Naive thymus-derived CD8-positive, alpha-beta T cell (primary cell): ENCODE data around the gene RAPH1. TPM values are rescaled to one million over a fixed set of nuclear protein-coding genes. Genes with fewer than 3 reads are reported as not detected.
A peak's percentile ranks its signal among the peaks of the same experiment; 100 is the strongest.
"Not testable (repeated sequence)": the region's sequence is repeated elsewhere in the genome, so short reads cannot be mapped to it uniquely, and the experiment has no call there.

ENCODE experiments used
- ATAC-seq, 2 donors: fragments of 150-1000 bp; cut with Tn5 transposase in 1 of 2; sonication (Bioruptor Pico), chemical (Tn5 transposase) in 1 of 2; 1 replicate in 1 of 2; 2 replicates in 1 of 2; pipeline ENCODE4 v1.10.0; 2021; ENCODE audit warnings: mild to moderate bottlenecking in 2 of 2, moderate library complexity in 2 of 2
- POLR2A ChIA-PET: fragments of 350-600 bp; sonication (Branson Sonifier 250); formaldehyde crosslinking; loops from one replicate; lab custom pipeline; 2021; ENCODE audit warnings: antibody characterized with exemption; lab: Charles Lee
- DNase-seq, 10 donors: peaks; one replicate each; pipeline versions ENCODE4 v3.0.0 to v3.0.0-alpha.2; 2020 to 2022
- H3K27ac Mint-ChIP-seq, 10 donors: one replicate each; pipeline ENCODE4 v1.8.0; 2020 to 2022; ENCODE audit warnings: mild to moderate bottlenecking in 10 of 10, mixed read lengths in 10 of 10, moderate library complexity in 4 of 10, inconsistent platforms in 1 of 10
- H3K27me3 Mint-ChIP-seq, 5 donors: one replicate each; pipeline ENCODE4 v1.8.0; 2021 to 2022; ENCODE audit warnings: mixed read lengths in 5 of 5
- H3K36me3 Mint-ChIP-seq, 3 donors: one replicate each; pipeline ENCODE4 v1.8.0; 2020 to 2022; ENCODE audit warnings: mixed read lengths in 3 of 3, mild to moderate bottlenecking in 2 of 3, inconsistent platforms in 1 of 3
- H3K4me1 Mint-ChIP-seq, 4 donors: one replicate each; pipeline ENCODE4 v1.8.0; 2021 to 2022; ENCODE audit warnings: mixed read lengths in 4 of 4
- H3K4me3 Mint-ChIP-seq, 10 donors: one replicate each; pipeline ENCODE4 v1.8.0; 2020 to 2022; ENCODE audit warnings: mild to moderate bottlenecking in 10 of 10, mixed read lengths in 10 of 10, moderate library complexity in 6 of 10, inconsistent platforms in 1 of 10
- H3K9me3 Mint-ChIP-seq, 9 donors: one replicate each; pipeline ENCODE4 v1.8.0; 2020 to 2022; ENCODE audit warnings: mixed read lengths in 9 of 9, mild to moderate bottlenecking in 3 of 9, inconsistent platforms in 1 of 9, moderate library complexity in 1 of 9
- polyA plus RNA-seq, 3 donors: library from polyadenylated mRNA; unstranded; fragments of 300-500 nt; fragmentation: Illumina TruSeq; gene quantifications; one replicate each; pipeline ENCODE4 v1.2.3, GENCODE V29; 2021
- total RNA-seq, 8 experiments: library from RNA in 2 of 8; stranded (reverse) in 2 of 8; gene quantifications; one replicate each; pipeline ENCODE4 v1.2.3 and lab custom pipeline; 2021 to 2026

The RAPH1 gene
- total and polyA plus RNA-seq, 5 experiments from 2014 or later, result 0.31 to 2.1 (median 1.1) TPM; not detected in 1

DNA sequence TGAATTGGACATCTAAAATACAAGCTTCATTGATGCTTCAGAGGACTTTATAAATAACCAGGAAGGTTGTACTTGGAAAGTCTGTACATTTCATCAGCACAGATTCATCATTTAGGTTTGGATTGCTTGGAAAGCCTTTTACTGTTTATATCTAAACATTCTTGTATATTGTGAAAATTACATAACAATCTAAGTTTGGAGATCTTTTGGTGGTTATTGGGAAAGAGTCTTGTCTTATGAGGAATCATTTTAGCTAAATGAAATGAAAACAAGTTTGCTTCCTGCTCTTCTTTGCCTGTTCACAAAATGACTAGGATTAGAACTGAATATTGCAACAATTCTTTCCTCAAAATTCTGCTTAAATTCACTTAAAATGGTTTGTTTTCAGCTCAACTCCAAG lies 127.6 kb downstream of the RAPH1 start:
- H3K4me1 Mint-ChIP-seq, result no peaks in the 10 kb centered on the region
- no peaks in the 10 kb centered on the region for H3K9me3 Mint-ChIP-seq
- no peak for DNase-seq
- ATAC-seq, result no peak
- peaks cover 16 to 84% (median 50%) of the 10 kb centered on the region in 3 donors for H3K36me3 Mint-ChIP-seq
- H3K27me3 Mint-ChIP-seq, result no peaks in the 10 kb centered on the region
- POLR2A ChIA-PET, result no interaction called here
- no peak overlapping the region for H3K4me3 Mint-ChIP-seq
- H3K27ac Mint-ChIP-seq, result no peak overlapping the region

DNA sequence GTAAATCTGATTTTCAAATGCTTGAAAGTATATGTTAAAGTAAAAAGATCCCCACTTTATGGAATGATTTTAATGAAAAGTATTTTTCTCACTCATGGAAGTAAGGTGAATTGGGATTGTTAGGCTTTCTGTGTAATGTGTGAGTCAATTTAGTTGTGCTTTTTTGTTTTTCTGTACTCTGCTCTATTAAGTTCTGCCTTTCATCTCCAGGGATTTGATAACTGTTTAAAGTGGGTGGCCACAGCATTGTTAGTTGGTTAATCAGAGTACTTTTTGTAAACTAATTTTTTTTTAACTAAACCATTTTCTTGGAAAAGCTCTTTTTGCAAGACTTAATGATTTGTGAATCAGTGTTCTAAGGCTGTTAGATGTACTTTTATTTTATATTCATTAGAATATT lies 130.1 kb downstream of the RAPH1 start:
- no peaks in the 10 kb centered on the region for H3K27me3 Mint-ChIP-seq
- POLR2A ChIA-PET, result no interaction called here

DNA sequence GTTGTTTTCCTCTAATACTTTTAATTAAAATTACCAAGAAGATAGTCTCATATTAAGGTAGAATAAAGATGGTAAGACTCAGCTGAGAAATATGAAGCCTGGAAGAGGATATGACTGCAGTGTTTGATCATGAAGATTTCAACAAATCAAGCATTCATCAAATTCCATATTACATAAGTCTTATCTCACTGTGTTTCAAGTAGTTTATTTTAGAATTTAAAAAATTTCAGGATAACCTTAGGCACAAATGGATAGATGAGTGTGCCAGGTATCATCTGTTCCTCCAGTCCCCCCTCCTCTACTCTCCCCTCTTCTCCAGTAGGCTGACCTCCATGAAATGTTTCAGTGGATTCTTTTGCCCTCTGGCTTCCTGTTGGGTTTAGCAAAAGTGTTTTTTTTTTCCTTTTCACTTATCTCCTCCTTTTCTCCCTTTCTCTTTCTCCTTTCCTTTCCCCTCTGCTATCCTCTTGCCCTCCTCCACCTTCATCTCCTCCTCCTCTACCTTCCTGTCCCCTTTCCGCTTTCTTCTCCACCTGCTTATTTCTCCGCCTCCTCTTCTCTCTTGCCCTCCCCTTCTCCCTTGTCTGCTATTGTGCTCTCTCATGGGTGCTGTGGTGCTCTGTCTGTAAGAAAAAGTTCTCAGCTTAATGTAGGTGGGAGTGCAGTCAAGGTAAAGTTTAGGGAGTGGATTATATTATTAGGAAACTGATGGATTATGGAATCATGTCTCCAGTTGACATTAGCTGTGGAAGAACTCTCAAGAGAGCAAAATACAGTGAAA lies 134.1 kb downstream of the RAPH1 start:
- POLR2A ChIA-PET, result no interaction called here
- peaks cover 12 to 58% (median 46%) of the 10 kb centered on the region in 3 donors for H3K36me3 Mint-ChIP-seq
- no peak overlapping the region for H3K4me3 Mint-ChIP-seq
- no peaks in the 10 kb centered on the region for H3K27me3 Mint-ChIP-seq
- peaks cover 0 to 10% (median 0%) of the 10 kb centered on the region in 9 donors for H3K9me3 Mint-ChIP-seq
- no peak for DNase-seq
- peak overlapping the region in 1 of 10 donors; percentile 71 for H3K27ac Mint-ChIP-seq
- H3K4me1 Mint-ChIP-seq, result peaks cover 0 to 5% (median 0%) of the 10 kb centered on the region in 4 donors
- ATAC-seq, result no peak

More for the DNA sequence above, 130.1 kb downstream of the RAPH1 start:
- no peak for DNase-seq
- Mint-ChIP-seq H3K9me3 (no peaks in the 10 kb centered on the region), H3K36me3 (peaks cover 11 to 75% (median 42%) of the 10 kb centered on the region in 3 donors), H3K27ac (peak overlapping the region in 1 of 10 donors; percentile 11), H3K4me3 (no peak overlapping the region), H3K4me1 (no peaks in the 10 kb centered on the region)
- no peak for ATAC-seq

DNA sequence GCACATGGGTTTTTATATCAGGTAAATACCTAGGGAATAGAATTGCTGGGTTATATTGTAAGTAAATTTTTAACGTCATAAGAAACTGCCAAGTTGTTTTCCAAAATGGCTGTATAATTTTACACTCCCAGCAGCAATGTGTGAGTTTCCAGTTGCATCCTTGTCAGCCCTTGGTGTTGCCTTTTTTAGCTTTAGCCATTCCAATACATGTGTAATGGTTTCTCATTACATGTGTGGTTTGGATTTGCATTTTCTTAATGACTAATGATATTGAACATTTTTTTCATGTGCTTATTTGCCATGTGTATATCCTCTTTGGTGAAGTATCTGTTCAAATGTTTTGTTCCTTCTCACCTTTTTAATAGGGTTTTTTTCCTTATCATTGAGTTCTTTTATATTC lies 136.1 kb downstream of the RAPH1 start:
- Mint-ChIP-seq H3K27ac (no peak overlapping the region), H3K4me1 (peaks cover 0 to 5% (median 0%) of the 10 kb centered on the region in 4 donors), H3K36me3 (peaks cover 16 to 57% (median 47%) of the 10 kb centered on the region in 3 donors), H3K27me3 (no peaks in the 10 kb centered on the region), H3K4me3 (no peak overlapping the region), H3K9me3 (peaks cover 0 to 10% (median 0%) of the 10 kb centered on the region in 9 donors)
- ATAC-seq, result no peak
- DNase-seq, result no peak
- POLR2A ChIA-PET, result no interaction called here

DNA sequence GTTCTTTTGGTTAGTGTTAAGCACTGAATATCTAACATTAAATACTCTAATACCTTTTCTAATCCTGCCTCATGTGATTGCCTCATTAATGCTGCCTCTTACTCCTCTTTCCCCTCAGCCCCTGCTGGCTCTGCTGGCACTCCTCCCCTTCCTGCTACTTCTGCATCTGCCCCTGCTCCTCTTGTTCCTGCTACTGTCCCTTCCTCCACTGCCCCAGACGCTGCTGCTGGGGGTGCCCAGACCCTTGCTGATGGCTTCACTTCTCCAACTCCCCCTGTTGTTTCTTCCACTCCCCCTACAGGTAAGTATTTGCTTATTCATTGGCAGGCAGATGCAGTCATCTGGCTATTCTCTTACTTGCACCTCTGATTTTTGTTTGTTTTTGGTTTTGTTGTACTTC lies 138.4 kb downstream of the RAPH1 start:
- Mint-ChIP-seq H3K27ac (peak overlapping the region in 2 of 10 donors; percentile 0 to 86), H3K9me3 (peaks cover 0 to 10% (median 0%) of the 10 kb centered on the region in 9 donors), H3K4me1 (peaks cover 0 to 5% (median 0%) of the 10 kb centered on the region in 4 donors), H3K27me3 (no peaks in the 10 kb centered on the region), H3K4me3 (no peak overlapping the region), H3K36me3 (peaks cover 15 to 52% (median 43%) of the 10 kb centered on the region in 3 donors)
- POLR2A ChIA-PET, result no interaction called here
- ATAC-seq (no peak), DNase-seq (no peak)

DNA sequence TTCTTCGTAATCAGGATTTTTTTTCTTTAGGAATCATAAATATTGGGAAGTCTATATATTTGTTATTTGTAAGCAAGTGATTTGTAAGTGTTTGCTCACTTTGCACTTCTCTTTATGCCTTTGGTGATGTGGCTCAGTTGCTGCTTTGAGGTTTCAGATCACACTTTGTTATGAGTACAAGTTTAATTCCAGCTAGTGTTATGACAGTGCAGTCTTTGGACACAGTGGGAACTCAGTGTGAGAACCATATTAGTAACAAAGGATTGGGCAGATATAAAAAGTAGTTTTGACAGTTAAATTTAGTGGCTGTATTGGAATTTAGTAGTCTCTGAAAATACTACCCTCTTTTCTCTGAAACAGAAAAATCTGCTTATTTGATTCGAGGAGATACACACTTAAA lies 139.2 kb downstream of the RAPH1 start:
- H3K36me3 Mint-ChIP-seq, result peaks cover 15 to 48% (median 39%) of the 10 kb centered on the region in 3 donors
- DNase-seq (no peak), ATAC-seq (no peak)
- peaks cover 0 to 10% (median 0%) of the 10 kb centered on the region in 9 donors for H3K9me3 Mint-ChIP-seq
- no peak overlapping the region for H3K4me3 Mint-ChIP-seq
- H3K27me3 Mint-ChIP-seq, result no peaks in the 10 kb centered on the region
- no peak overlapping the region for H3K27ac Mint-ChIP-seq
- H3K4me1 Mint-ChIP-seq, result peaks cover 0 to 5% (median 0%) of the 10 kb centered on the region in 4 donors
- POLR2A ChIA-PET, result no interaction called here

DNA sequence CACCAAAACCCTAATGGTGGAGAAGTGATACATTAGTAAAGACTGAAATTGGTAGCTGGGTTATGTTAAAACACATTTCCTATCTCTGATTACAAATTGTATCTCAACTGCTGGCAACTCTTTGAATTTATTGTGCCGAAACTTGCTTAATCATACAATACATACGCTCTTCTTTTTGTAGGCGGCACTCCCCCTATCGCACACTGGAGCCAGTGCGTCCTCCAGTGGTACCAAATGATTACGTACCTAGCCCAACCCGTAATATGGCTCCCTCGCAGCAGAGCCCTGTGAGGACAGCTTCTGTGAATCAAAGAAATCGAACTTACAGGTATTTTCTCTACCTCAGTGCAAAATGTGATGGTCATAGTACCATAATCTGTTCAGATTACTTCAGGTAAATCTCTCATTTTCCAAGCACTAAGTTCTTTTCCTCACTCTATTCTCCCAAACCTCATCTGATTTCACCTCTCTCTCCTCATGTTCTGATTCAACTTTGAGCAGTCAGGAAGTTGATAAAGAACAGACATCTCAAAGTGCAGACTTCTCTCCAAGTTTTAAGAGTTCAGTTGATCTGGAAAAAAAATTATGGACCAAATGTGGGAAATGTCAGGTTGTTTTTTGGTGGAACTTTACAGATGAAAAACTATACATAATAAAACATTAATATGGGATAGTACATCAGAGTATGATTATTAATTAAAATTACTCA lies 140.4 kb downstream of the RAPH1 start:
- peaks cover 0 to 5% (median 0%) of the 10 kb centered on the region in 4 donors for H3K4me1 Mint-ChIP-seq
- DNase-seq (no peak), ATAC-seq (no peak)
- peaks cover 15 to 51% (median 39%) of the 10 kb centered on the region in 3 donors for H3K36me3 Mint-ChIP-seq
- peaks cover 0 to 10% (median 0%) of the 10 kb centered on the region in 9 donors for H3K9me3 Mint-ChIP-seq
- POLR2A ChIA-PET, result interaction anchor here (0.6 kb wide), 1 partner anchor 134 kb away, joined by 5 read pairs; no protein-coding TSS in a partner anchor
- no peaks in the 10 kb centered on the region for H3K27me3 Mint-ChIP-seq
- no peak overlapping the region for H3K4me3 Mint-ChIP-seq
- peak overlapping the region in 1 of 10 donors; percentile 63 for H3K27ac Mint-ChIP-seq

DNA sequence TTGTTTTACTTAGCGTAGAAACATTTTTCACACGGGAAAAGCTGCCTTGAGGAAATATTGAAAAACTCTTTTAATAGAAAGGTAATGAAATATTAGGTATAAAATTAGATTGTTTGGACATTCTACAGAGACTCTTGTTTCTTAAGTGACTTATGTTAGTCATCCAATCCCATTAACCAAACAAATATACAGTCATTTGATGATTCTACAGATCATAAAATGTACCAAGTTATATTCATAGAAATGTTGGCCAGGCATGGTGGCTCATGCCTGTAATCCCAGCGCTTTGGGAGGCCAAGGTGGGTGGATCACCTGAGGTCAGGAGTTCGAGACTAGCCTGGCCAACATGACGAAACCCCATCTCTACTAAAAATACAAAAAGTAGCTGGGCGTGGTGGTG lies 146.9 kb downstream of the RAPH1 start:
- H3K4me3 Mint-ChIP-seq, POLR2A ChIA-PET, H3K4me1 Mint-ChIP-seq, ATAC-seq, DNase-seq, H3K27ac Mint-ChIP-seq, H3K9me3 Mint-ChIP-seq, H3K27me3 Mint-ChIP-seq: not testable (repeated sequence)
- H3K36me3 Mint-ChIP-seq, result peaks cover 0 to 37% (median 12%) of the 10 kb centered on the region in 3 donors

DNA sequence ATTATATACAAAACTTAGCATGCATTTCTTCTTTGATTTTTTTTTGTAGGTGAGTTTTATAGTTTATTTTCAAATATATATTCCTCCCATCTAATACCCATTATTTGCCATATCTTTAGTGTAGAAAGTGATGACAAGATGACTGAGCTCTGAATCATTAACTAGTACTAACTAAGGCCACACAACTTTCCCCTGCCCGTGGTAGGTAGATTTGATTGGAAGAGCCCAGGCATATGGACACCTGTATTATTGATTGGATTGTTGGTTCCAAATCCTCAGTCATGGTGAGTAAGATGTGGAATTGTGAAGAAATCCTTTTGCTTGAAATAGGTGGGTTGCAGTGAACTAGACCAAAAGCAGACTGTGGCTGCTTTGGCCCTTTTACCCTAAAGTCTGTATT lies 152.1 kb downstream of the RAPH1 start:
- no peak overlapping the region for H3K4me3 Mint-ChIP-seq
- H3K27me3 Mint-ChIP-seq, result no peaks in the 10 kb centered on the region
- H3K27ac Mint-ChIP-seq, result no peak overlapping the region
- peaks cover 0 to 7% (median 0%) of the 10 kb centered on the region in 4 donors for H3K4me1 Mint-ChIP-seq
- H3K36me3 Mint-ChIP-seq, result peaks cover 0 to 38% (median 11%) of the 10 kb centered on the region in 3 donors
- POLR2A ChIA-PET, result no interaction called here
- no peaks in the 10 kb centered on the region for H3K9me3 Mint-ChIP-seq
- no peak for ATAC-seq
- no peak for DNase-seq

DNA sequence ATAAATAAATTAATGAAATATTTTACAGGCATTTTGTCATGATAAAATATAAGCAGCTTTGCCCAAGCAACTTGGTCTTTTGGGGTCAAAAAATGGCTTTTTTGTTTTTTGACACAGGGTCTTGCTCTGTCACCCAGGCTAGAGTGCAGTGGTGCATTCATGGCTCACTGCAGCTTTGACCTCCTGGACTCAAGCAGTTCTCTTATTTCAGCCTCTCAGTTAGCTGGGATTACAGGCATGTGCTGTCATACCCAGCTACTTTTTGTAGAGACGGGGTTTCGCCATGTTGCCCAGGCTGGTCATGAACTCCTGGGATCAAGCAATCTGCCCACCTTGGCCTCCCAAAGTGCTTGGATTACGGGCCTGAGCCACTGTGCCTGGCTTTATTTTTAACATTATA lies 155.9 kb downstream of the RAPH1 start:
- POLR2A ChIA-PET, result no interaction called here
- DNase-seq, result no peak
- H3K4me1 Mint-ChIP-seq, result peaks cover 0 to 8% (median 5%) of the 10 kb centered on the region in 4 donors
- no peak overlapping the region for H3K27ac Mint-ChIP-seq
- no peak for ATAC-seq
- H3K4me3 Mint-ChIP-seq, result no peak overlapping the region
- H3K36me3 Mint-ChIP-seq, result peaks cover 0 to 23% (median 8%) of the 10 kb centered on the region in 3 donors
- no peaks in the 10 kb centered on the region for H3K27me3 Mint-ChIP-seq
- H3K9me3 Mint-ChIP-seq, result no peaks in the 10 kb centered on the region

DNA sequence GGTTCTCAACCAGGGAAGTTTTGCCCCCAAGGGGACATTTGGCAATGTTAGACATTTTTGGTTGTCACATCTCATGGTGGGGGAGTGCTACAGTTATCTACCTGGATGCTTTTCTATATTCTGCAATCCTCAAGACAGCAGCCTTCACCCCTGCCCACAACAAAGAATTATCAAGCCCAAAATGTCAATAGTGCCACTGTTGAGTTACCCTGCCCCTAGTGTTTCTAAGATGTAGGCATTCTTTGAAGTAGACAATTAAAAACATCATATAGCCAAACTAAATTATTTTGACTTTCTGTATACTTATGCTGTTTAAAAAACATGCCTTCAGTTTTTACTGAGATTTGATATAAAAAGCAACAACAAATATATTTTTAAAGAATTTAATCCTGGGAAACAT lies 158.9 kb downstream of the RAPH1 start:
- DNase-seq, result peak in 2 of 10 donors; percentile 5 to 11
- H3K27me3 Mint-ChIP-seq, result no peaks in the 10 kb centered on the region
- POLR2A ChIA-PET, result no interaction called here
- peaks cover under 1 to 8% (median under 1%) of the 10 kb centered on the region in 3 donors for H3K36me3 Mint-ChIP-seq
- peak in 1 of 2 donors; percentile 64 for ATAC-seq
- H3K9me3 Mint-ChIP-seq, result no peaks in the 10 kb centered on the region
- no peak overlapping the region for H3K27ac Mint-ChIP-seq
- peaks cover 0 to 8% (median 4%) of the 10 kb centered on the region in 4 donors for H3K4me1 Mint-ChIP-seq
- no peak overlapping the region for H3K4me3 Mint-ChIP-seq

DNA sequence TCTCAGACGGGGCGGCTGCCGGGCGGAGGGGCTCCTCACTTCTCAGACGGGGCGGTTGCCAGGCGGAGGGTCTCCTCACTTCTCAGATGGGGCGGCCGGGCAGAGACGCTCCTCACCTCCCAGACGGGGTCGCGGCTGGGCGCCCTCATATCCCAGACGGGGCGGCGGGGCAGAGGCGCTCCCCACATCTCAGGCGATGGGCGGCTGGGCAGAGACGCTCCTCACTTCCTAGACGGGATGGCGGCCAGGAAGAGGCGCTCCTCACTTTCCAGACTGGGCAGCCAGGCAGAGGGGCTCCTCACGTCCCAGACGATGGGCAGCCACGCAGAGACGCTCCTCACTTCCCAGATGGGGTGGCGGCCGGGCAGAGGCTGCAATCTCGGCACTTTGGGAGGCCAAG lies 162.4 kb downstream of the RAPH1 start:
- H3K27me3 Mint-ChIP-seq, POLR2A ChIA-PET, DNase-seq, H3K27ac Mint-ChIP-seq, ATAC-seq, H3K4me3 Mint-ChIP-seq, H3K4me1 Mint-ChIP-seq, H3K9me3 Mint-ChIP-seq: not testable (repeated sequence)
- peaks cover 8 to 20% (median 10%) of the 10 kb centered on the region in 3 donors for H3K36me3 Mint-ChIP-seq
